AG08396 (cell line): ENCODE data around the gene FBXW7.
"Not testable (repeated sequence)": the region's sequence is repeated elsewhere in the genome, so short reads cannot be mapped to it uniquely, and the experiment has no call there.

Source experiments
- DNase-seq: peaks from one replicate; pipeline ENCODE4 v3.0.0; 2012; ENCODE audit warnings: low spot score, mixed read lengths

The FBXW7 gene

GRCh38 chr4:152545088-152545487 is 9.2 kb upstream of the FBXW7 start:
- DNase-seq = no peak

GRCh38 chr4:152544533-152544932 is 8.6 kb upstream of the FBXW7 start:
- not testable (repeated sequence) for DNase-seq

- DNase-seq = no peak
These were observed 5.0 kb upstream of the FBXW7 start for GRCh38 chr4:152540941-152541340.

- DNase-seq = no peak
These were observed 4.4 kb upstream of the FBXW7 start for GRCh38 chr4:152540293-152540674.

DNA sequence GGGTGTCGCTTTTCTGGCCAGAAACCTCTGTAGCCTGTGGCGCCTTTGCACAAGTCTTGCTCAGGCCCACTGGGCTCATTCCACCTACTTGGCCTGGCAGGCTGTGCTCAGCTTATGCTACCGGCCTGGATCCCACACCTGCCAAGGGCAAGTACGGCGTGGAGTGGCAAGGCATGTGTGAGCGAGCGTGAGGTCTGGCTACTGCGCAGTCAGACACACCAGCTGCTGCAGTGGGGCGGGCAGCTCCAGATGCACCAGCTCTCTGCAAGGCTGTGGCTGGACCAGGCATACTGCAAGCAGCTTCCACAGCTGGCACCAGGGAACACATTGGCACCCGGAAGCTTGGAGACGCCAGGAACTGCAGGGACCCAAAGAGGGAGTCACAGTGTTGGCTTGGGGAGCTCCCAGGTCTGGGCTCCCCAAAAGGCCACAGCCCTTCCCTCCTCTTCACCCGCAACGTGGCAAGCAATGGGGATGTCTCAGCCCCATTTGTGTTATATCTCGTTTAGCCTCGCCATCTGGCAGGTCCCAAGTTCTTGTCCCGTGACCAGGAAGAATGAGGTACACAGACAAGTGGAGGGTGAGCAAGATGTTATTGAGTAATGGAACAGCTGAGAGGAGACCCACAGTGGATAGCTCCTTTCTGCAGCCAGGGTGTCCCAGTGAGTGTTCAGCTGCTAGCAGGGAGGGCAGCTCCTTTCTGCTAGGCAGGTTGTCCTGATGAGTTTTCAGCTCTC is 3.8 kb upstream of the FBXW7 start:
- DNase-seq = no peak

- DNase-seq = no peak
These were observed 2.0 kb upstream of the FBXW7 start for GRCh38 chr4:152537881-152538280.

GRCh38 chr4:152536545-152537182 is 772 bp upstream of the FBXW7 start:
- DNase-seq = peak; percentile 45

- DNase-seq = peak; percentile 41
These were observed 461 bp downstream of the FBXW7 start for GRCh38 chr4:152535360-152535902.

GRCh38 chr4:152534541-152535359 is 1.1 kb downstream of the FBXW7 start:
- DNase-seq = peak; percentile 34

DNA sequence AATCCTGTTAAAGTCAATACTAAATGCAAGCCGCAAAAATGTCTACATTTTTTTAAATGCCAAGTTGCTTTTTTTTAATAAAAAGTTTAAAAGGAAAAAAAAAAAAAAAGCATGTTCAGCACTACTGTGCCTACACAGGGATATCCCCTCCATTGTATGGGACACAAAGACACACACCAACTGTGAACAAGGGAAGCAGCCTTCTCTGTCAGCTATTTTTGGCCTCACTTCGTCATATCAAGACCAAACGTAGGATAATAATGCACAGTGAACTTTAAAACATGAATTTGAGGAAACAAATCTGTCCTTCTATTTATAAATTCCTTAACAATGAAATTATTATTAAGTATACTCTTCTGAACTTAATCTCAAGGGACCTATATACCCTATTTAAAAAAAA is 4.4 kb downstream of the FBXW7 start:
- no peak for DNase-seq

GRCh38 chr4:152530600-152530999 is 5.3 kb downstream of the FBXW7 start:
- no peak for DNase-seq

GRCh38 chr4:152529880-152530279 is 6.0 kb downstream of the FBXW7 start:
- DNase-seq = no peak

DNA sequence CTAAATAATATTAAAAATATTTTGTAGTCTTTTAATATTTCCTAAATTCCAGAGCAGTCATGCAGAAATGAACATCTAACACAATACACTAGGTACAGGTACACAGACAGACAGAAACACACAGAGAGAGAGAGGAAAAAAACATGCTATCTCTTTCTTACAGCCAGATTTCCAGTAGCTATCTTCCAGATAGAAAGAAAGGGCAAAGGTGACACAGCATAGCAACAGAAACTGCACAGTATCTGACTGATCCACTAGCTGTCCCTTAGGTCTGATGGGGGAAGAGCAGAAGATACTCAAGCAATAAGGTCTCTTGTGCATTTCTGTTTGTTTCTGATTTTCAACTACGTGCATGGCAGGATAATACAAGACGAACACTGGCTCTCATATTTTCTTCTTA is 7.8 kb downstream of the FBXW7 start:
- DNase-seq = no peak

DNA sequence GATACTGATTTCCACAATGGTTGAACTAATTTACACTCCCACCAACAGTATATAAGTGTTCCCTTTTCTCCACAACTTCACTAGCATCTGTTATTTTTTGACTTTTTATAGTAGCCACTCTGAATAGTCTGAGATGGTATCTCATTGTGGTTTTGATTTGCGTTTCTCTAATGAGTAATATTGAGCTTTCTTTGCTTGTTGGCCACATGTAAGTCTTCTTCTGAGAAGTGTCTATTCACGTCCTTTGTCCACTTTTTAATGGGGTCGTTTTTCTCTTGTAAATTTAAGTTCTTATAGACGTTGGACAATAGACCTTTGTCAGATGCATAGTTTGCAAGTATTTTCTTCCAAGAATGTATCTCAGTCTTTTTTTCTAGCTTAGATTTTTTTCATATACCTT is 10.0 kb downstream of the FBXW7 start:
- DNase-seq = no peak

GRCh38 chr4:152524427-152524826 is 11.5 kb downstream of the FBXW7 start:
- no peak for DNase-seq

DNA sequence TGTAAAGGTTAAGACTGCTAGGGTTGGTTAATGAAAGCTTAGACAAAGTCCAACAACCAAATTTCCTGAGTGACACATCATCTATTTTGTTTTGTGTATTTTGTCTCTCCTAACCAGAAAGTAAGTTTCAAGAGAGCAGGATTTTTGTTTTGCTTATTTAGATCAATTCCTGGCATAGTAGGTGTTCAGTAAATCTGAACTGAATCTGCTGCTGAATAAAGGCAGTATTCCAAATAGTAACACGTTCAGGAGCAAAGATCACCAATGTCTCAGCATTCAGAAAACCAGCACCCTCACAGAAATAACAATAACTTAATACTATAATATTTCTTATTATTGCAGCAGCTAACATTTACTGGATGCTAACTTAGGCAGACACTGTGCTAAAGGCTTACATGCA is 12.2 kb downstream of the FBXW7 start:
- no peak for DNase-seq

GRCh38 chr4:152522754-152523153 is 13.1 kb downstream of the FBXW7 start:
- DNase-seq = no peak

GRCh38 chr4:152522245-152522644 is 13.6 kb downstream of the FBXW7 start:
- no peak for DNase-seq

DNA sequence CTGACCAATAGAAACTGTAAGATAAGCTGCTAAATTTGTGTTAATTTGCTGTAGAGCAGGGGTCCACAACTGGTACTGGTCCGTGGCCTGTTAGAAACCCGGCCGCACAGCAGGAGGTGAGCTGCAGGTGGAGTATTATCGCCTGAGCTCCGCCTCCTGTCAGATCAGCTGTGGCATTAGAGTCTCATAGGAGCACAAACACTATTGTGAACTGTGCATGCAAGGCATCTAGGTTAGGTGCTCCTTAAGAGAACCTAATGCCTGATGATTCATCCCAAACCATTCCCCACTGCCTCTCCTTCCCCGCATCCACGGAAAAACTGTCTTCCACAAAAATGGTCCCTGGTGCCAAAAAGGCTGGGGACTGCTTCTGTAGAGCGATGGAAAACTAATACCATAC is 19.7 kb downstream of the FBXW7 start:
- no peak for DNase-seq

DNA sequence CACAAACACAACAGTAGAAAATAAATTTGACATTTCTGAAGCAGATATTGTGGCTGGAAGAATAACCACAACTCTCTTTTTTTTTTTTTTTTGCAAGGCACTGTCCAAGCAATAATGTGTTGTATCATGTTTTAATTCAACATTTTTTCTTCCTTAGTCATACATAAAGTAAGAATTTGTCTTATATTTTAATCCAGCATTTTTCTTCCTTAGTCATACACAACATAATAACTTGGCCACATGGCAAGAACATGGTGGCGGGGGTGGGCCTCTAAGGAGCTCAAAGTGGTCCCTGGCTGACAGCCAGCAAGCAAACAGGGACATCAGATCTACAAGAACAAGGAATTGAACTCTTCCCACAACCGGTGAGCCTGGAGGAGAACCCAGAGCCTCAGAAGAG is 20.2 kb downstream of the FBXW7 start:
- peak; percentile 56 for DNase-seq

GRCh38 chr4:152514356-152514755 is 21.5 kb downstream of the FBXW7 start:
- DNase-seq = no peak

- no peak for DNase-seq
These were observed 22.8 kb downstream of the FBXW7 start for GRCh38 chr4:152513078-152513477.

DNA sequence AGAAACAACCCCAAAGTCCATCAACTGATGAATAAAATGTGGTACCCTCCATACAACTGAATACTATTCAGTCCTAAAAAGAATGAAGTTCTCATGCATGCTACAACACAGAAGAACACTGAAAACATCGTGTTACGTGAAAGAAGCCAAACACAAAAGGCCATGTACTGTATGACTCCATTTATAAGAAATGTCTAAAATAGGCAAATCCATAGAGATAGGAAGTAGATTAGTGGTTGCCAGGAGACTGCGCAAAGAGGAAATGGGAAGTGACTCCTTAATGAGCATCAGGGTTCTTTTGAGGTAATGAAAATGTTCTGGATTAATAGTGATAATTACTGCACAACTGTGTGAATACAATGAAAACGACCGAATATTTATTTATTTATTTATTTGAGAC is 23.4 kb downstream of the FBXW7 start:
- no peak for DNase-seq
